Hepatocyte (in vitro differentiated cells): Measurements from ENCODE around the gene WAPL.

Source experiments
- CTCF ChIP-seq: fragments of 200-600 bp; sonication (generic); IDR thresholded peaks from 2 replicates; pipeline ENCODE4 v1.5.1; 2016; ENCODE audit warnings: antibody characterized with exemption, mild to moderate bottlenecking; ENCODE audit not compliant: poor library complexity
- EZH2 ChIP-seq: fragments of 200-600 bp; sonication (generic); IDR thresholded peaks from 2 replicates; pipeline ENCODE4 v1.6.1; 2016; ENCODE audit warnings: antibody characterized with exemption, mild to moderate bottlenecking, borderline replicate concordance

GRCh38 chr10:86423739-86424138, 97.9 kb downstream of the WAPL start:
- TF ChIP-seq EZH2 (no peak), CTCF (no peak)
